ENCODE measurements around the gene CENATAC.
"Not testable (repeated sequence)": the region's sequence is repeated elsewhere in the genome, so short reads cannot be mapped to it uniquely, and the experiment has no call there.

CENATAC gene

DNA sequence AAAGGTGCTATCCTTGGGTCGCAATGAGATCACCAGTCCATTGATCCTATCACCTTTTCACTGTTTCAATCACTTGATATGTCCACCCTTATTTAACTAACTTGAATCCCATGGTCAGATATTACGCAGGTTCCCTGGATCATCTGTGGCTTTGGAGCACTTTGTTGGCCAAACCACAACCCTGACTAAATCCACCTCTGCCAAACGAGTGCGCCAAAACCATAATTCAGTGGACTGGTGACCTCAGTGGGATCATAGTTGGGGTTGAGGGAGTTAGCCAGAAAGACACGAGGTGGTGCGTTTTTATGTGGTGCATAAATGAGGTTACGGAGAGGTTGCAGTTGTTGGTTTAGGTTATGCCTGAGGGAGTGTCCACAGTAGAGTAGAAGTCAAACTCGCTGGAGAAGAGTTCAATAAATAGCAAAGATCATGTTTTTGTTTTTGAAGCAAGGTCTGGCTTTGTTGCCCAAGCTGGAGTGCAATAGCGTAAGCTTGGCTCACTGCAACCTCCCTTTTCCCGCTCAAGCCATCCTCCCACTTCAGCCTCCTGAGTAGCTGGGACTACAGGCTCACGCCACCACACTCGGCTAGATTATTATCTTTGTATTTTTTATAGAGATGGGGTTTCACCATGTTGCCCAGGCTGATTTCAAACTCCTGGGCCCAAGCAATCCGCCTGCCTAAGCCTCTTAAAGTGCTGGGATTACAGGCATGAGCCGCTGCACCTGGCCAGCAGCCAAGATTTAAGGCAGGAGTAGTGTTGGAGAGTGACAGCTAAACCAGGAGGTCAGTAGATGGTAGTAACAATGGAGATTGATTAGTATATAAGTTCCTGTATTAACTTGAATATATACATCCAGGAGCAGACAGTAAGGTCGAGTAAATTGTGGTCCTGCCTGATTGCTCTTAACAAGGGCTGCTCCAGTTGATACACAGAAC, 21.9 kb upstream of the CENATAC start:
- no peak overlapping the region for H3K27ac Mint-ChIP-seq
- H3K4me3 Mint-ChIP-seq: no peak overlapping the region
- H3K9me3 Mint-ChIP-seq: no peaks in the 10 kb centered on the region
- ATAC-seq (replicated peaks): no peak
- DNase-seq: no peak
- peaks cover 6 to 14% of the 10 kb centered on the region in 2 donors for H3K4me1 Mint-ChIP-seq
- H3K36me3 Mint-ChIP-seq: peaks cover 0 to 4% of the 10 kb centered on the region in 2 donors
- H3K27me3 Mint-ChIP-seq: peaks cover 23 to 39% of the 10 kb centered on the region in 2 donors

DNA sequence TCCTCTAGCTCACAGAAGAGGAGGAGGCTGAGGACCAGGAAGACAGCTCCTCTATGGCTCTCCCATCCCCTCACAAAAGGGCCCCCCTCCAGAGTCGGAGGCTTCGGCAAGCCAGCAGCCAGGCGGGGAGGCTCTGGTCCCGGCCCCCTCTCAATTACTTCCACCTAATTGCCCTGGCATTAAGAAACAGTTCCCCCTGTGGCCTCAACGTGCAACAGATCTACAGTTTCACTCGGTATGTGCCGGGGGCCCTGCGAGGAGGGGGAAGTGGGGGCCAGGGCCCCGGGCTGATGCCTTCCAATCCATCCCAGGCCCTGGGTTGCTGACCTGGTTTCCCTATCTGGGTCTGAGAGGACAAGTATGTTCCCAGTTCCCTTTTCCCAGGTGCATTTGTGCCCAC, 18.5 kb upstream of the CENATAC start:
- peaks cover 13 to 26% of the 10 kb centered on the region in 2 donors for H3K27me3 Mint-ChIP-seq
- DNase-seq (no peak), ATAC-seq (replicated peaks) (peak; percentile 53 to 59)
- no peaks in the 10 kb centered on the region for H3K36me3 Mint-ChIP-seq
- no peaks in the 10 kb centered on the region for H3K9me3 Mint-ChIP-seq
- H3K27ac Mint-ChIP-seq: no peak overlapping the region
- peaks cover 6 to 14% of the 10 kb centered on the region in 2 donors for H3K4me1 Mint-ChIP-seq
- H3K4me3 Mint-ChIP-seq: no peak overlapping the region

GRCh38 chr11:118980191-118980881, 17.6 kb upstream of the CENATAC start:
- ATAC-seq (replicated peaks) (peak in 1 of 2 donors; percentile 49), DNase-seq (no peak)
- H3K27me3 Mint-ChIP-seq: peaks cover 7 to 20% of the 10 kb centered on the region in 2 donors
- H3K27ac Mint-ChIP-seq: peak overlapping the region; percentile 37
- no peaks in the 10 kb centered on the region for H3K36me3 Mint-ChIP-seq
- H3K9me3 Mint-ChIP-seq: no peaks in the 10 kb centered on the region
- H3K4me1 Mint-ChIP-seq: peaks cover 6 to 14% of the 10 kb centered on the region in 2 donors
- H3K4me3 Mint-ChIP-seq: no peak overlapping the region

GRCh38 chr11:118984337-118984736, 13.6 kb upstream of the CENATAC start:
- H3K4me3 Mint-ChIP-seq; H3K9me3 Mint-ChIP-seq; DNase-seq; H3K4me1 Mint-ChIP-seq; ATAC-seq (replicated peaks); H3K36me3 Mint-ChIP-seq; H3K27ac Mint-ChIP-seq: not testable (repeated sequence)
- H3K27me3 Mint-ChIP-seq: peaks cover 0 to 12% of the 10 kb centered on the region in 2 donors

- peaks cover under 1 to 3% of the 10 kb centered on the region in 2 donors for H3K4me1 Mint-ChIP-seq
- no peaks in the 10 kb centered on the region for H3K9me3 Mint-ChIP-seq
- peaks cover 0 to 4% of the 10 kb centered on the region in 2 donors for H3K36me3 Mint-ChIP-seq
- no peak for ATAC-seq (replicated peaks)
- no peak for DNase-seq
- peaks cover 0 to 7% of the 10 kb centered on the region in 2 donors for H3K27me3 Mint-ChIP-seq
- no peak overlapping the region for H3K27ac Mint-ChIP-seq
- no peak overlapping the region for H3K4me3 Mint-ChIP-seq
Measured at GRCh38 chr11:118984825-118985224, 13.1 kb upstream of the CENATAC start.

GRCh38 chr11:118988280-118988679, 9.7 kb upstream of the CENATAC start:
- DNase-seq (no peak), ATAC-seq (replicated peaks) (no peak)
- no peaks in the 10 kb centered on the region for H3K9me3 Mint-ChIP-seq
- H3K36me3 Mint-ChIP-seq: peaks cover 5 to 15% of the 10 kb centered on the region in 2 donors
- H3K4me3 Mint-ChIP-seq: no peak overlapping the region
- H3K27ac Mint-ChIP-seq: no peak overlapping the region
- no peaks in the 10 kb centered on the region for H3K27me3 Mint-ChIP-seq
- H3K4me1 Mint-ChIP-seq: no peaks in the 10 kb centered on the region

DNA sequence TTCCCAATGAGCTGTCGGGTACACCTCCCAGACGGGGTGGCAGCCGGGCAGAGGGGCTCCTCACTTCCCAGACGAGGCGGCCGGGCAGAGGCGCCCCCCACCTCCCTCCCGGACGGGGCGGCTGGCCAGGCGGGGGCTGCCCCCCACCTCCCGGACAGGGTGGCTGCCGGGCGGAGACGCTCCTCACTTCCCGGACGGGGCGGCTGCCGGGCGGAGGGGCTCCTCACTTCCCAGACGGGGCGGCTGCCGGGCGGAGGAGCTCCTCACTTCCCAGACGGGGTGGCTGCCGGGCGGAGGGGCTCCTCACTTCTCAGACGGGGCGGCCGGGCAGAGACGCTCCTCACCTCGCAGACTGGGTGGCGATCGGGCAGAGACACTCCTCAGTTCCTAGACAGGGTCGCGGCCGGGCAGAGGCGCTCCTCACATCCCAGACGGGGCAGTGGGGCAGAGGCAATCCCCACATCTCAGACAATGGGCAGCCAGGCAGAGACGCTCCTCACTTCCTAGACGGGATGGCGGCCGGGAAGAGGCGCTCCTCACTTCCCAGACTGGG, 6.4 kb upstream of the CENATAC start:
- not testable (repeated sequence) for H3K27me3 Mint-ChIP-seq; H3K27ac Mint-ChIP-seq; H3K4me1 Mint-ChIP-seq; ATAC-seq (replicated peaks); H3K9me3 Mint-ChIP-seq; H3K4me3 Mint-ChIP-seq; DNase-seq
- peaks cover 7 to 23% of the 10 kb centered on the region in 2 donors for H3K36me3 Mint-ChIP-seq

DNA sequence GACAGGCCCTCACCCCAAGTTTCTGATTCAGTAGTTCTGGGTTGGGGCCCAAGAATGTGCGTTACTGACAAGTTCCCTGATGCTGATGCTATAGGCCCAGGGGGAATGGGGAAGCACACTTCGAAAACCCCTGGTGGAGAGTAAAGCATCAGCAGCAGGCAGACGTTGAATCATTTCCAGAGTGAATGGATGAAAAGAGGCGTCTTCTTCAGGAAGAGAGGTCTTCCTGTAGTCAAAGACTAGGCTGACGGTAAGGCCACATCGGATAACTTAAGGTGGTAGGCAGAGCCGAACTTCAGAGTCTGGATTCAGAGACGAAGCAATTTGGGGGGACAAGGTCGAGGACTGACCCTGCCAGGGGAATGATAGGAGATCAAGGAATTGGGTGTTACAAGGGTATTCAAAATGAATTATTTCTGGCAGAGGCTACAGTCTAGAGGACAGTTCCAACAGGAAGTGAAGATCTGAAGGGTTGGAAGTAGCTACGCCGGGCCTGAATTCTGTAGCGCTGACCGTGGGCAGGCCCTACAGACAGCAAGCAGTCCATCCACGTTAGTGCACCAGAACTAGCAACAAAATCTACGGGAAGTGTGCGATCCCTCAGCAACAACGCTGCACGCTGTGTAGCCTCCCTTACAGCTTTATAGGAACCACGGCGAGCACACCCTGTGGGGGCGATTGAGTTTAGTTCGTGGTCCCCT, 862 bp upstream of the CENATAC start:
- H3K9me3 Mint-ChIP-seq: no peaks in the 10 kb centered on the region
- no peaks in the 10 kb centered on the region for H3K27me3 Mint-ChIP-seq
- peak overlapping the region; percentile 97 for H3K27ac Mint-ChIP-seq
- H3K4me1 Mint-ChIP-seq: peaks cover 15 to 44% of the 10 kb centered on the region in 2 donors
- DNase-seq: peak; percentile 56
- ATAC-seq (replicated peaks): peak; percentile 44 to 62
- peak overlapping the region; percentile 97 to 98 for H3K4me3 Mint-ChIP-seq
- H3K36me3 Mint-ChIP-seq: peaks cover 13 to 27% of the 10 kb centered on the region in 2 donors

DNA sequence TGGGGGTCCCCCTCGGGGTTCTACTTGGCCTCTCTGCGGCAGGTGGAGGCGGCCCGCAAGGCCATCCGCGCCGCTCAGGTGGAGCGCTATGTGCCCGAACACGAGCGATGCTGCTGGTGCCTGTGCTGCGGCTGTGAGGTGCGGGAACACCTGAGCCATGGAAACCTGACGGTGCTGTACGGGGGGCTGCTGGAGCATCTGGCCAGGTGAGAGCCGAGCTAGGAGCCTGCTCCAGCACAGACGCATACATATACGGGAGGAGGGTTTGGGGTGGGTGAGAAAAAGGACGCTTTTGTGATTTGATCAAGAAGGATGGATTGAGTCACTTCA, 415 bp downstream of the CENATAC start:
- H3K9me3 Mint-ChIP-seq: no peaks in the 10 kb centered on the region
- no peaks in the 10 kb centered on the region for H3K27me3 Mint-ChIP-seq
- peaks cover 15 to 32% of the 10 kb centered on the region in 2 donors for H3K36me3 Mint-ChIP-seq
- peaks cover 15 to 44% of the 10 kb centered on the region in 2 donors for H3K4me1 Mint-ChIP-seq
- DNase-seq (no peak), ATAC-seq (replicated peaks) (no peak)
- peak overlapping the region; percentile 97 for H3K27ac Mint-ChIP-seq
- peak overlapping the region; percentile 97 to 98 for H3K4me3 Mint-ChIP-seq

DNA sequence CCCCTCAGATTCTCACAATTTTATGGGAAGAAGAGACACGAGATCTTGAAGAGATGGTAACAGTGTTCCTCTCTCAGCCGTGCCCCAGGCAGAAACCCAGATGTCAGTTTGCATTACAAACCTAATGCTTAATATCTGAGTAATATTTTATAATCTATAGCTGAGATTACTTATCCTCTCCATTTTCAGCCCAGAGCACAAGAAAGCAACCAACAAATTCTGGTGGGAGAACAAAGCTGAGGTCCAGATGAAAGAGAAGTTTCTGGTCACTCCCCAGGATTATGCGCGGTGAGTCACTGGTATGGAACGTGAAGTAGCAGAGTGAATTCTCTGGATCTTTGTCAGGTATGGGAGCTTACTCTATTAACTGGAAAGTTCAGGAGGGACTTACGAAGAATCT, 884 bp downstream of the CENATAC start:
- H3K36me3 Mint-ChIP-seq: peaks cover 13 to 31% of the 10 kb centered on the region in 2 donors
- no peaks in the 10 kb centered on the region for H3K27me3 Mint-ChIP-seq
- H3K9me3 Mint-ChIP-seq: no peaks in the 10 kb centered on the region
- peaks cover 15 to 44% of the 10 kb centered on the region in 2 donors for H3K4me1 Mint-ChIP-seq
- DNase-seq (no peak), ATAC-seq (replicated peaks) (no peak)
- H3K27ac Mint-ChIP-seq: peak overlapping the region; percentile 97
- H3K4me3 Mint-ChIP-seq: peak overlapping the region; percentile 97 to 98

- no peak for ATAC-seq (replicated peaks)
- peaks cover 16 to 39% of the 10 kb centered on the region in 2 donors for H3K36me3 Mint-ChIP-seq
- no peak overlapping the region for H3K4me3 Mint-ChIP-seq
- no peaks in the 10 kb centered on the region for H3K27me3 Mint-ChIP-seq
- H3K27ac Mint-ChIP-seq: no peak overlapping the region
- H3K4me1 Mint-ChIP-seq: peaks cover 15 to 42% of the 10 kb centered on the region in 2 donors
- no peak for DNase-seq
- no peaks in the 10 kb centered on the region for H3K9me3 Mint-ChIP-seq
Measured at GRCh38 chr11:119000906-119001305, 3.0 kb downstream of the CENATAC start.

DNA sequence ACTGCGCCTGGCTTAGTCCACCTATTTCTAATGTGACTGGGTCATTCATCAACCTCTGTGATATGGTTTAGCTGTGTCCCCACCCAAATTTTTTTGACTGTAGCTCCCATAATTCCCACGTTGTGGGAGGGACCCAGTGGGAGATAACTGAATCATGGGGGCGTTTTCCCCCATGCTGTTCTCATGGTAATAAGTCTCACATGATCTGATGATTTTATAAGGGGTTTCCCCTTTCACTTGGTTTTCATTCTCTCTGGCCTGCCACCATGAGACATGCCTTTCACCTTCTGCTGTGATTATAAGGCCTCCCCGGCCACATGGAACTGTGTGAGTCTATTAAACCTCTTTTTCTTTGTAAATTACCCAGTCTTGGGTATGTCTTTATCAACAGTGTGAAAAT, 8.7 kb downstream of the CENATAC start:
- Mint-ChIP-seq H3K36me3 (peaks cover 39 to 47% of the 10 kb centered on the region in 2 donors), H3K27ac (peak overlapping the region; percentile 51), H3K9me3 (no peaks in the 10 kb centered on the region)

DNA sequence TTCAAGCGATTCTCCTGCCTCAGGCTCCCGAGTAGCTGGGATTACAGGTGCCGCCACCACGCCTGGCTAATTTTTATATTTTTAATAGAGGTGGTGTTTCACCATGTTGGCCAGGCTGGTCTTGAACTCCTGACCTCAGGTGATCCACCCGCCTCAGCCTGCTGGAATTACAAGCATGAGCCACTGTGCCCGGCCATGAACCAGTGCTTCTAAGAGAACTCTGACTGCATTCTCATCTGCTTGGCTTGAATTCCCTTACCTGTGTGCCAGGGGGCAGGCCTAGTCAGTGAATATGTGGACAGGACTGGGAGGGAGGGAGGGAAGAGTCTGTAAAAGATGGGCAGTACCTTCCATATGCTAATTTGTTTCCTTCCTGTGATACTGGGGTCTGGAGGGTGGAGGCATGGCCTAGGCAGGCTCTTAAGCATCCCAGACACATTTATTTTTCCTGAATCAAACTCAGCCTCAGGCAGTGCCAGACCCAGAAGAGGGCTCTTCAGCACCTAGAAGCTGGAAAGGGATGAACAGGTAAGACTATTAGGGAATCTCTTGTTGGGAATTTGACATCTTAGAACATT, 13.6 kb downstream of the CENATAC start:
- Mint-ChIP-seq H3K27me3 (no peaks in the 10 kb centered on the region), H3K9me3 (no peaks in the 10 kb centered on the region), H3K4me3 (no peak overlapping the region), H3K36me3 (peaks cover 61 to 62% of the 10 kb centered on the region in 2 donors), H3K27ac (no peak overlapping the region), H3K4me1 (peaks cover 29 to 33% of the 10 kb centered on the region in 2 donors)
- no peak for ATAC-seq (replicated peaks)
- DNase-seq: no peak

More for the DNA sequence above, 8.7 kb downstream of the CENATAC start:
- peaks cover 7 to 13% of the 10 kb centered on the region in 2 donors for H3K4me1 Mint-ChIP-seq
- ATAC-seq (replicated peaks) (no peak), DNase-seq (no peak)
- H3K27me3 Mint-ChIP-seq: no peaks in the 10 kb centered on the region
- no peak overlapping the region for H3K4me3 Mint-ChIP-seq
